Measurements from ENCODE around the gene SLC22A12. TPM values are rescaled to one million over a fixed set of nuclear protein-coding genes. Genes with fewer than 3 reads are reported as not detected.

The SLC22A12 gene
- total and polyA plus RNA-seq, 2 donors from 2014 or later = 5.3 to 85.9 TPM

- Histone ChIP-seq H3K9ac (ENCODE audit: low read length in 3 of 3) (no peak overlapping the region), H3K36me3 (ENCODE audit: control insufficient read depth in 2 of 3, insufficient read depth in 3 of 3, low read length in 3 of 3) (no peaks in the 10 kb centered on the region), H3K4me3 (ENCODE audit: low read length in 3 of 3) (no peak overlapping the region), H3K4me1 (ENCODE audit: control insufficient read depth in 2 of 3, insufficient read depth in 2 of 3, low read depth in 1 of 3, low read length in 3 of 3) (no peaks in the 10 kb centered on the region), H3K9me3 (ENCODE audit: control insufficient read depth in 2 of 3, insufficient read depth in 1 of 3, low read length in 3 of 3) (no peaks in the 10 kb centered on the region), H3K27ac (ENCODE audit: low read depth in 2 of 2, low read length in 2 of 2) (no peak overlapping the region), H3K27me3 (ENCODE audit: control insufficient read depth, insufficient read depth, low read length) (no peaks in the 10 kb centered on the region)
- TF ChIP-seq CTCF (IDR thresholded peaks at IDR 0.05; ENCODE audit: borderline replicate concordance, extremely low read depth, insufficient read depth) = peak; percentile 47
- no peak for FAIRE-seq
- intact Hi-C loops (cut with DNase I) = no loop called here
- peak in 4 of 5 donors; percentile 74 to 86 (median 81) for DNase-seq
These were observed 58.3 kb downstream of the SLC22A12 start for GRCh38 chr11:64649291-64649697.

- DNase-seq = peak in 3 of 5 donors; percentile 39 to 46 (median 44)
- intact Hi-C loops (cut with DNase I) = no loop called here
- Histone ChIP-seq H3K27me3 (ENCODE audit: control insufficient read depth, insufficient read depth, low read length) (no peaks in the 10 kb centered on the region), H3K4me3 (ENCODE audit: low read length in 3 of 3) (no peak overlapping the region), H3K27ac (ENCODE audit: low read depth in 2 of 2, low read length in 2 of 2) (no peak overlapping the region), H3K9ac (ENCODE audit: low read length in 3 of 3) (no peak overlapping the region), H3K4me1 (ENCODE audit: control insufficient read depth in 2 of 3, insufficient read depth in 2 of 3, low read depth in 1 of 3, low read length in 3 of 3) (no peaks in the 10 kb centered on the region), H3K36me3 (ENCODE audit: control insufficient read depth in 2 of 3, insufficient read depth in 3 of 3, low read length in 3 of 3) (no peaks in the 10 kb centered on the region), H3K9me3 (ENCODE audit: control insufficient read depth in 2 of 3, insufficient read depth in 1 of 3, low read length in 3 of 3) (no peaks in the 10 kb centered on the region)
- no peak for FAIRE-seq
- TF ChIP-seq CTCF (IDR thresholded peaks at IDR 0.05; ENCODE audit: borderline replicate concordance, extremely low read depth, insufficient read depth) = peak; percentile 14
These were observed 60.0 kb downstream of the SLC22A12 start for GRCh38 chr11:64650923-64651523.

Other genes starting within 250 kb of the SLC22A12 start
- 40.2 TPM for gene RPS6KA4, start 232.1 kb upstream of the SLC22A12 start, total RNA-seq
- gene RPS6KA4, start 232.1 kb upstream of the SLC22A12 start, polyA plus RNA-seq (ENCODE audit: insufficient read depth, low read depth, low replicate concordance) = 13.6 TPM
- gene SLC22A11, start 35.3 kb upstream of the SLC22A12 start, total RNA-seq = 9.4 TPM
- gene SLC22A11, start 35.3 kb upstream of the SLC22A12 start, polyA plus RNA-seq (ENCODE audit: insufficient read depth, low read depth, low replicate concordance) = 105 TPM
- gene NRXN2, start 132.0 kb downstream of the SLC22A12 start, total RNA-seq = 13.3 TPM
- gene NRXN2, start 132.0 kb downstream of the SLC22A12 start, polyA plus RNA-seq (ENCODE audit: insufficient read depth, low read depth, low replicate concordance) = 22.0 TPM
- 42.6 TPM for gene RASGRP2, start 152.9 kb downstream of the SLC22A12 start, total RNA-seq
- 14.1 TPM for gene RASGRP2, start 152.9 kb downstream of the SLC22A12 start, polyA plus RNA-seq (ENCODE audit: insufficient read depth, low read depth, low replicate concordance)
- gene PYGM, start 168.8 kb downstream of the SLC22A12 start, total RNA-seq = 8.6 TPM
- gene PYGM, start 168.8 kb downstream of the SLC22A12 start, polyA plus RNA-seq (ENCODE audit: insufficient read depth, low read depth, low replicate concordance) = 2.5 TPM
- gene SF1, start 187.3 kb downstream of the SLC22A12 start, total RNA-seq = 320 TPM
- gene SF1, start 187.3 kb downstream of the SLC22A12 start, polyA plus RNA-seq (ENCODE audit: insufficient read depth, low read depth, low replicate concordance) = 87.5 TPM
- 12.5 TPM for gene MAP4K2, start 212.0 kb downstream of the SLC22A12 start, total RNA-seq
- gene MAP4K2, start 212.0 kb downstream of the SLC22A12 start, polyA plus RNA-seq (ENCODE audit: insufficient read depth, low read depth, low replicate concordance) = 15.4 TPM
- gene MEN1, start 219.3 kb downstream of the SLC22A12 start, total RNA-seq = 20.9 TPM
- gene MEN1, start 219.3 kb downstream of the SLC22A12 start, polyA plus RNA-seq (ENCODE audit: insufficient read depth, low read depth, low replicate concordance) = 24.0 TPM

All from kidney (tissue), 14 donors.